Body of pancreas (tissue), 4 donors: ENCODE measurements around the gene GTF2A2. TPM values are rescaled to one million over a fixed set of nuclear protein-coding genes. Genes with fewer than 3 reads are reported as not detected.

Experiments used
- ATAC-seq: fragments of 150-250 bp; one replicate; pipeline ENCODE4 v1.9.1; 2016
- DNase-seq, 4 donors: peaks; one replicate each; pipeline ENCODE4 v3.0.0-alpha.2; 2019
- H3K27ac ChIP-seq, 4 donors: fragments of 200-600 bp; sonication (generic); 1 replicate in 3 of 4; 2 replicates in 1 of 4; pipeline versions ENCODE4 v1.5.1 to v1.6.1; 2016 to 2019; ENCODE audit warnings: mild to moderate bottlenecking in 1 of 4, mixed read lengths in 1 of 4, moderate library complexity in 1 of 4
- H3K27me3 ChIP-seq, 2 donors: fragments of 200-600 bp; sonication (generic); one replicate each; pipeline ENCODE4 v1.6.0; 2016; ENCODE audit warnings: mild to moderate bottlenecking in 1 of 2
- H3K36me3 ChIP-seq, 2 donors: fragments of 200-600 bp; sonication (generic); replicated peaks in 1 of 2; 2 replicates each; pipeline ENCODE4 v1.5.1; 2016; ENCODE audit warnings: low read depth in 2 of 2; ENCODE audit not compliant: insufficient read depth in 1 of 2
- H3K4me1 ChIP-seq: fragments of 200-600 bp; sonication (generic); one replicate; pipeline ENCODE4 v1.6.0; 2016
- H3K4me3 ChIP-seq, 2 donors: fragments of 200-600 bp; sonication (generic); 1 replicate in 1 of 2; 2 replicates in 1 of 2; pipeline ENCODE4 v1.5.1; 2016 to 2019
- H3K9me3 ChIP-seq, 3 donors: fragments of 200-600 bp; sonication (generic); 1 replicate in 2 of 3; 2 replicates in 1 of 3; pipeline ENCODE4 v1.5.1; 2016
- POLR2A ChIP-seq, 3 donors: fragments of 450-650 bp; IDR thresholded peaks; one replicate each; pipeline ENCODE4 v1.6.1; 2016; ENCODE audit warnings: antibody characterized with exemption in 3 of 3, mild to moderate bottlenecking in 2 of 3
- WGBS, 2 donors: methylation state at CpG; one replicate each; pipeline ENCODE4 v1.1.5; 2017; 5-methylcytosine and 5-hydroxymethylcytosine counted together
- intact Hi-C: fragments of 100-400 bp; cut with DNase I; formaldehyde crosslinking; loops from one replicate; pipeline ENCODE4 v1.15.1; 2023
- total RNA-seq, 2 donors: library from RNA; depleted of rRNA; stranded (reverse); fragments of >200 nt; gene quantifications; one replicate each; pipeline ENCODE4 v1.1.0, GENCODE V29; 2016
- TF ChIP-seq, protein P1 (sequence below), 7 experiments: fragments of 450-650 bp in 4 of 7; fragments of 200-600 bp in 3 of 7; sonication (generic) in 3 of 7; IDR thresholded peaks; one replicate each; pipeline ENCODE4 v1.5.1; 2016 to 2019; ENCODE audit warnings: antibody characterized with exemption in 7 of 7

Gene GTF2A2
- total RNA-seq, 2 donors from 2014 or later, result 9.1 to 10.2 TPM

DNA sequence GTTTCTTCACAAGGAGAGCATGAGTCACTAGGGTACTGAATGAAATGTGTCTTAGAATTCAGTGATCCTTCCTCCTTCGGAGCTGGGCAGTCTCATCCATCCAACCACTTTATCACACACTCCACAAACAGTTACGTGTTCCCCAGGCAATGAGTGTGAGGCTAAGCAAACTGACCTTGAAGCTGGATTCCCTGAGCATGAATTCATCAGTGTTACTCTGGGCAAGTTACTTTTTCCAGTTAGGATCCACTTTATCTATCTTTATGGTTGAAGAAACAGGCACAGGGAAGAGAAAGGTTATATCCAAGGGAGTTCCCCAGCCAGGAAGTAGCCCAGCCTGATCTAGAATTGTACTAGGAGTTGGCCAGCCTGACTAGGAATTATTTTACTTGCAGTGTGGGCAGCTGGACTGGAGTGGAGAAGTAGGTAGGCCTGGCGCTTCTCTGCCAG is 62.8 kb downstream of the GTF2A2 start:
- H3K4me1 ChIP-seq, result peaks cover 21% of the 10 kb centered on the region
- ATAC-seq (peak; percentile 83), DNase-seq (peak in 3 of 4 donors; percentile 13 to 52 (median 22))
- H3K27me3 ChIP-seq, result no peaks in the 10 kb centered on the region
- H3K9me3 ChIP-seq, result no peaks in the 10 kb centered on the region
- H3K27ac ChIP-seq, result peak overlapping the region in 3 of 4 donors; percentile 31 to 75 (median 71)
- no peak overlapping the region for H3K4me3 ChIP-seq
- H3K36me3 ChIP-seq, result no peaks in the 10 kb centered on the region
- TF ChIP-seq POLR2A (IDR thresholded peaks at IDR 0.05), result no peak
- TF ChIP-seq, protein P1, sequence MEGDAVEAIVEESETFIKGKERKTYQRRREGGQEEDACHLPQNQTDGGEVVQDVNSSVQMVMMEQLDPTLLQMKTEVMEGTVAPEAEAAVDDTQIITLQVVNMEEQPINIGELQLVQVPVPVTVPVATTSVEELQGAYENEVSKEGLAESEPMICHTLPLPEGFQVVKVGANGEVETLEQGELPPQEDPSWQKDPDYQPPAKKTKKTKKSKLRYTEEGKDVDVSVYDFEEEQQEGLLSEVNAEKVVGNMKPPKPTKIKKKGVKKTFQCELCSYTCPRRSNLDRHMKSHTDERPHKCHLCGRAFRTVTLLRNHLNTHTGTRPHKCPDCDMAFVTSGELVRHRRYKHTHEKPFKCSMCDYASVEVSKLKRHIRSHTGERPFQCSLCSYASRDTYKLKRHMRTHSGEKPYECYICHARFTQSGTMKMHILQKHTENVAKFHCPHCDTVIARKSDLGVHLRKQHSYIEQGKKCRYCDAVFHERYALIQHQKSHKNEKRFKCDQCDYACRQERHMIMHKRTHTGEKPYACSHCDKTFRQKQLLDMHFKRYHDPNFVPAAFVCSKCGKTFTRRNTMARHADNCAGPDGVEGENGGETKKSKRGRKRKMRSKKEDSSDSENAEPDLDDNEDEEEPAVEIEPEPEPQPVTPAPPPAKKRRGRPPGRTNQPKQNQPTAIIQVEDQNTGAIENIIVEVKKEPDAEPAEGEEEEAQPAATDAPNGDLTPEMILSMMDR (IDR thresholded peaks at IDR 0.05), result no peak
- 39 to 45% methylated on average over 3 of the region's 3 CpGs for WGBS, 2 donors
- intact Hi-C loops, result no loop called here

DNA sequence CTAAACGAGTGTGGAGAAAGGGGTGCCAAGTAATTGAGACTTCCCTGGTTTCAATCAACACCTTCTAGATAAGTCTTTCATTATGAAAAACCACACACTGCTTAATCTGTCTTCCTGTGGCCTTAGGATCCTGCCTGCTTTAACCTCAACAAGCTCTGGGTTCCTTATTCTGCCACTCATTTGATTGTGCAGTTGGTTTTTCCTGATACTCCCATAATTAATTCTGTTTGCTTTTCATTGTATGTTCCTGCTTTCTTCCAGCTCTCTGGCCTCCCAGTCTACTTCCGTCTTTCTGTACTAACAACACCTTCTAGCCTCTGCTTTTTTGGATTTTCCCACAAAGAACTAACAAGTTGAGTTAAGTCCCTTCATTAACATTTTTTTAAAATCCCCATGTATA is 66.0 kb downstream of the GTF2A2 start:
- ATAC-seq, result no peak
- 23 to 29% methylated on average over 2 of the region's 2 CpGs for WGBS, 2 donors
- TF ChIP-seq, protein P1 (IDR thresholded peaks at IDR 0.05), result no peak
- no peak for TF ChIP-seq POLR2A (IDR thresholded peaks at IDR 0.05)
- no peaks in the 10 kb centered on the region for H3K27me3 ChIP-seq
- peaks cover 32% of the 10 kb centered on the region for H3K4me1 ChIP-seq
- no peaks in the 10 kb centered on the region for H3K9me3 ChIP-seq
- DNase-seq, result no peak
- intact Hi-C loops, result no loop called here
- H3K4me3 ChIP-seq, result no peak overlapping the region
- H3K36me3 ChIP-seq, result no peaks in the 10 kb centered on the region
- H3K27ac ChIP-seq, result peak overlapping the region in 2 of 4 donors; percentile 9 to 63

DNA sequence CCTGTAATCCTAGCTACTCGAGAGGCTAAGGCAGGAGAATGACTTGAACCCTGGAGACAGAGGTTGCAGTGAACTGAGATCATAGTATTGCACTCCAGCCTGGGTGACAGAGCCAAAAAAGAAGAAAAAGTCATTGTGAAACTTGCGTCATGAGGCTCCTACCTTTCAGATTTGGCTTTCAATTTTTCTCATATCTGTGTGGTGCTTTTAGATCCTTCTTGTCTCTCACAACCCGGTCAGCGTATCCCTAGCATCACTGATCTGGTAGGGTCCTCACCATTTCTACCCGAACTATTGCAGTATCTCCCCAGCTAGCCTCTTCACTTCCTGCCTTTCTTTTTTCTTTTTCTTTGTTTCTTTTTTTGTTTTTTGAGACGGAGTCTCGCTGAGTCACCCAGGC is 67.3 kb downstream of the GTF2A2 start:
- H3K9me3 ChIP-seq, result no peaks in the 10 kb centered on the region
- 78% methylated on average over 7 of the region's 7 CpGs for WGBS, 2 donors
- no peak overlapping the region for H3K4me3 ChIP-seq
- ATAC-seq (no peak), DNase-seq (no peak)
- H3K36me3 ChIP-seq, result no peaks in the 10 kb centered on the region
- TF ChIP-seq POLR2A (IDR thresholded peaks at IDR 0.05), result no peak
- TF ChIP-seq, protein P1 (IDR thresholded peaks at IDR 0.05), result no peak
- peaks cover 23% of the 10 kb centered on the region for H3K4me1 ChIP-seq
- H3K27ac ChIP-seq, result no peak overlapping the region
- H3K27me3 ChIP-seq, result no peaks in the 10 kb centered on the region
- intact Hi-C loops, result no loop called here

Other genes with a start within 250 kb of the GTF2A2 start
- under 1 TPM; under 0.01 to 0.78 TPM for gene FAM81A, start 219.3 kb downstream of the GTF2A2 start, total RNA-seq
- gene GCNT3, start 45.7 kb downstream of the GTF2A2 start, total RNA-seq, result 1 to 10 TPM in 1 of 2 donors, under 1 TPM in 1; 0.66 to 1.3 TPM
- 10 to 100 TPM; 44.2 to 91.1 TPM for gene BNIP2, start 31.8 kb upstream of the GTF2A2 start, total RNA-seq